Astrocyte (in vitro differentiated cells and primary cell): ENCODE data around the gene CLVS2.

Experiments used
- CTCF ChIP-seq: IDR thresholded peaks from 2 replicates; pipeline ENCODE4 v1.5.1; 2011; ENCODE audit warnings: low read depth, mild to moderate bottlenecking, inconsistent platforms, low read length, moderate library complexity; ENCODE audit not compliant: insufficient read depth
- EZH2 ChIP-seq: IDR thresholded peaks from 2 replicates; pipeline ENCODE4 v1.6.1; 2012; ENCODE audit warnings: mild to moderate bottlenecking, low read length, inconsistent platforms; ENCODE audit not compliant: insufficient read depth

- TF ChIP-seq EZH2 (no peak), CTCF (no peak)
Observed at GRCh38 chr6:123091091-123091895, 95.3 kb downstream of the CLVS2 start.
